SH-SY5Y (cell line): ENCODE measurements around the gene SFXN5.
A peak's percentile ranks its signal among the peaks of the same experiment; 100 is the strongest.

Experiments used
- GATA2 ChIP-seq: IDR thresholded peaks from 2 replicates; pipeline ENCODE4 v1.6.1; 2011; ENCODE audit warnings: mild to moderate bottlenecking, low read depth, low read length
- GATA3 ChIP-seq: IDR thresholded peaks from 2 replicates; pipeline ENCODE4 v1.6.1; 2011; ENCODE audit warnings: low read depth, mild to moderate bottlenecking, low read length, moderate library complexity

The SFXN5 gene

GRCh38 chr2:73107211-73107926 is 35.9 kb upstream of the SFXN5 start:
- TF ChIP-seq GATA2 (no peak), GATA3 (no peak)

- no peak for TF ChIP-seq GATA3
- TF ChIP-seq GATA2 = no peak
These were observed 35.3 kb upstream of the SFXN5 start for GRCh38 chr2:73106791-73107190.

GRCh38 chr2:73105511-73105971 is 34.0 kb upstream of the SFXN5 start:
- TF ChIP-seq GATA3 (no peak), GATA2 (no peak)

- TF ChIP-seq GATA3 = no peak
- TF ChIP-seq GATA2 = no peak
These were observed 33.4 kb upstream of the SFXN5 start for GRCh38 chr2:73104933-73105332.

GRCh38 chr2:73103018-73103542 is 31.6 kb upstream of the SFXN5 start:
- TF ChIP-seq GATA3 (peak; percentile 85; the same call in 1 of the 2 replicates), GATA2 (peak; percentile 99)

- TF ChIP-seq GATA2 (no peak), GATA3 (no peak)
These were observed 30.2 kb upstream of the SFXN5 start for GRCh38 chr2:73101626-73102256.

GRCh38 chr2:73100956-73101355 is 29.4 kb upstream of the SFXN5 start:
- TF ChIP-seq GATA2 (no peak), GATA3 (no peak)

- TF ChIP-seq GATA2 = no peak
- no peak for TF ChIP-seq GATA3
These were observed 28.0 kb upstream of the SFXN5 start for GRCh38 chr2:73099486-73099885.

- TF ChIP-seq GATA3 (no peak), GATA2 (no peak)
These were observed 24.4 kb upstream of the SFXN5 start for GRCh38 chr2:73095910-73096309.

- TF ChIP-seq GATA2 = no peak
- TF ChIP-seq GATA3 = no peak
These were observed 20.8 kb upstream of the SFXN5 start for GRCh38 chr2:73092146-73092783.

- TF ChIP-seq GATA3 (no peak), GATA2 (no peak)
These were observed 20.2 kb upstream of the SFXN5 start for GRCh38 chr2:73091696-73092095.

GRCh38 chr2:73091164-73091563 is 19.7 kb upstream of the SFXN5 start:
- TF ChIP-seq GATA2 = no peak
- TF ChIP-seq GATA3 = no peak

- TF ChIP-seq GATA2 (no peak), GATA3 (no peak)
These were observed 17.9 kb upstream of the SFXN5 start for GRCh38 chr2:73089270-73090030.

GRCh38 chr2:73088703-73089102 is 17.2 kb upstream of the SFXN5 start:
- TF ChIP-seq GATA3 (no peak), GATA2 (no peak)

- no peak for TF ChIP-seq GATA3
- TF ChIP-seq GATA2 = no peak
These were observed 16.7 kb upstream of the SFXN5 start for GRCh38 chr2:73088211-73088610.
